Cerebellar cortex (tissue), 1 donor: Measurements from ENCODE around the gene FOXD4.
"Not testable (repeated sequence)": the region's sequence is repeated elsewhere in the genome, so short reads cannot be mapped to it uniquely, and the experiment has no call there.

ENCODE experiments used
- DNase-seq: peaks from one replicate; pipeline ENCODE4 v3.0.0-alpha.2; 2015; ENCODE audit warnings: low spot score

The FOXD4 gene

GRCh38 chr9:117995-118467, at the start of gene FOXD4:
Gene FOXD4, minus strand, starts transcription at chr9:118417. Its CDS starts 298 bp downstream, at chr9:118119.
- DNase-seq, result not testable (repeated sequence)

GRCh38 chr9:159871-160270, 41.7 kb upstream of the FOXD4 start:
- DNase-seq, result not testable (repeated sequence)

GRCh38 chr9:151173-151572, 33.0 kb upstream of the FOXD4 start:
- DNase-seq, result not testable (repeated sequence)

GRCh38 chr9:139880-140279, 21.7 kb upstream of the FOXD4 start:
- not testable (repeated sequence) for DNase-seq

GRCh38 chr9:117144-117994, 848 bp downstream of the FOXD4 start:
- not testable (repeated sequence) for DNase-seq

GRCh38 chr9:116239-117077, 1.8 kb downstream of the FOXD4 start:
- DNase-seq, result not testable (repeated sequence)

GRCh38 chr9:115118-115451, 3.1 kb downstream of the FOXD4 start:
- DNase-seq, result not testable (repeated sequence)

- DNase-seq, result not testable (repeated sequence)
Measured at GRCh38 chr9:114267-115117, 3.7 kb downstream of the FOXD4 start.

- DNase-seq, result not testable (repeated sequence)
Measured at GRCh38 chr9:113468-114266, 4.5 kb downstream of the FOXD4 start.

- not testable (repeated sequence) for DNase-seq
Measured at GRCh38 chr9:112589-113467, 5.4 kb downstream of the FOXD4 start.

GRCh38 chr9:110672-111071, 7.5 kb downstream of the FOXD4 start:
- DNase-seq, result not testable (repeated sequence)

GRCh38 chr9:109540-109939, 8.7 kb downstream of the FOXD4 start:
- DNase-seq, result not testable (repeated sequence)

GRCh38 chr9:108742-109495, 9.3 kb downstream of the FOXD4 start:
- DNase-seq, result not testable (repeated sequence)

- not testable (repeated sequence) for DNase-seq
Measured at GRCh38 chr9:105991-106390, 12.2 kb downstream of the FOXD4 start.

- DNase-seq, result not testable (repeated sequence)
Measured at GRCh38 chr9:100430-100829, 17.8 kb downstream of the FOXD4 start.

GRCh38 chr9:99867-100266, 18.4 kb downstream of the FOXD4 start:
- not testable (repeated sequence) for DNase-seq

GRCh38 chr9:98775-99174, 19.4 kb downstream of the FOXD4 start:
- not testable (repeated sequence) for DNase-seq

GRCh38 chr9:94992-95391, 23.2 kb downstream of the FOXD4 start:
- not testable (repeated sequence) for DNase-seq

- DNase-seq, result not testable (repeated sequence)
Measured at GRCh38 chr9:94323-94722, 23.9 kb downstream of the FOXD4 start.
